ENCODE data around the gene SLIT3.

The SLIT3 gene

DNA sequence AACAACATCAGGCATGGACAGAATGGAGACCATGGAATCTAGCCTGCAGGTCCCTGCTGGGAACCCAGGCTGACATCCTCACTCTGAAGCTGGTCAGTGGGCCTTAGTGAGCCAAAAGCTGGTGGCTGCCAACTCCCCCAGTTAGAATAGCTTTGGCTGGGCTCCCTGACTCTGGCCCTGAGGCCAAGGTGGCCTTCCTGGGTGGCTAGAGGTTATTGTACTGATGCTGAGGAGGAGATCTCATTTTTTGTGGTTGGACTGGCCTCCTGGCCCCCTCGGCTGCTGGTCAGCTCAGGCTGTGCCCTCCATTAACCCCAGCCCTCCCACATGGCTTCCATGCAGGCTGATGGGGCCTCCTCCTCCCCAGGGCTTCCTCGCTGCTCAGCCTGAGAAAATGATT lies 620.5 kb downstream of the SLIT3 start:
- no peak for DNase-seq (ENCODE audit: low read depth, low spot score)
- no peak overlapping the region for H3K4me3 ChIP-seq (ENCODE audit: low read length)

GRCh38 chr5:168679515-168679920 lies 621.4 kb downstream of the SLIT3 start:
- peak; percentile 62 for DNase-seq (ENCODE audit: low read depth, low spot score)
- no peak overlapping the region for H3K4me3 ChIP-seq (ENCODE audit: low read length)

- no peak for DNase-seq (ENCODE audit: low read depth, low spot score)
- no peak overlapping the region for H3K4me3 ChIP-seq (ENCODE audit: low read length)
Observed at GRCh38 chr5:168676501-168676900, 624.4 kb downstream of the SLIT3 start.

- DNase-seq (ENCODE audit: low read depth, low spot score) = no peak
Observed at GRCh38 chr5:168675883-168676408, 625.0 kb downstream of the SLIT3 start.

GRCh38 chr5:168674893-168675482 lies 626.0 kb downstream of the SLIT3 start:
- H3K4me3 ChIP-seq (ENCODE audit: low read length) = no peak overlapping the region
- DNase-seq (ENCODE audit: low read depth, low spot score) = no peak

More at GRCh38 chr5:168675883-168676408, 625.0 kb downstream of the SLIT3 start:
- no peak overlapping the region for H3K4me3 ChIP-seq (ENCODE audit: low read length)

DNA sequence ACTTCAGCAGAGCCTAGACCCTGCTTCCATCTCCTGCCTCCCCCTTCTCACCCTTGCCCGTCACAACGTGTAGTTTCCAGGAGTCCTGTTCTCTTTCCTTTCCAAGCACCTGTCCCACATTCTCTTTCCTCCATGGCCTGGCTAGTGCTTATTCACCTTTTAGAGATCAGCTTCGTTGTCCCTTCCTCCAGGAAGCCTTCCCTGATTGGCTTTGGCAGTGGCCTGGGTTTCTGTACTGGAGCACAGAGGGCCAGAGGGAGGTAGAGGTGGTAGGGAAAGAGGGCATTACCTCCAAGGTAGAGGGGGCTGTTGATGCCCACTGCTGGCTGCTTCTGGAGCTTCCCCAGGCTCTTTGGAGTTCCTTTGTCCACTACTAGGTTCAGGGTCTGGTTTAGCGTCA lies 628.1 kb downstream of the SLIT3 start:
- DNase-seq (ENCODE audit: low read depth, low spot score) = no peak
- no peak overlapping the region for H3K4me3 ChIP-seq (ENCODE audit: low read length)

DNA sequence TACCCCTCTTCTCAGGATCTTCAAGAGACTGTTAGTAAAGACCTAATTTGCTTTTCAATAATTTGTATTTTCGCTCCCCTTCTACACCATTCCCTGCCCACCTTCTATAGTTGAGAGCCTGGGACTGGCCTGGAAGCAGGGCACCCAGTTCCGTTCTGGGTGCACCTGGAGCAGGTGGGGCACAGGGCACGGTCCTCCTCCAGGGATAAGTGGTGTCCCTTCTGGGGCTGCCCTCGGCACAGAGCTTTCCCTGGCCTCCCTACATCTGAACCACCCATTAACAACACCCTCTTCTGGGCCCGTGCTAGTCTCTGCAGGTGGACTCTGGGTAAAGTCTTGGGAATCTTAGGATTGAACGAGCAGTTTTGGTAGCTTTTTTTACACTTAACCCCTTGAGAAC lies 628.9 kb downstream of the SLIT3 start:
- no peak overlapping the region for H3K4me3 ChIP-seq (ENCODE audit: low read length)
- no peak for DNase-seq (ENCODE audit: low read depth, low spot score)

DNA sequence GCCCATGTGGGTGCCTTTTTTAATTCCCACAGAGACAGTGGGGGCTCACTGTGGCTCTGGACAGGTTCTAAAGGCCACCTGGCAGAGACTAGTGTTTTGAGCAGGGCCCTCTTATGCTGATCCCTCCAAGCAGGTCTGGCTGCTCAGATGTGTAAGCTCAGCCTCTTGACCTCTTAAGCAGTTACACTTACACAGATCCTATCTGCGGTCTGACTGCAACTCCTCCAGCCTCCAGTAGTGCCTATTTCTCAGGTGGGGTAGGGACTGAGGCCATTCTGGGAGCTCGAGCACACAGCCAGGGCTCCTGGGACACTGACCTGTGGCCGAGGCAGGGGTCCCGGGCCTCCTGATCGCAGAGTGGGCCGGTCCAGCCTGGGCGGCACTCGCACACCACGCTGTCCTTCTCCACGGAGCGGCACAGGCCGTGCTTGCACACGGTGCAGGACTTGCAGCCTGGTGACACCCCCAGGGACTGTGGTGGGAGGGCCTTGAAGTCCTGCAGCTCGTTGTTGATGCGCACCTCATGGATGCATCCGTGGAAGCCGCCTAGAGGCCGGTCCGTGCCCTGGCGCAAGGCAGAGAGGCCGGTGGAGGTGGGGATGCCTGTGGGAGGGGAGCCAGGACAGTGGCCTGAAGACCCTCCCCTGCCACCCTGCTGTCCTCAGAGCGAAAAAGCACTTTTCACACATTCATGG lies 629.9 kb downstream of the SLIT3 start:
- H3K4me3 ChIP-seq (ENCODE audit: low read length) = no peak overlapping the region
- no peak for DNase-seq (ENCODE audit: low read depth, low spot score)

GRCh38 chr5:168669668-168670378 lies 631.1 kb downstream of the SLIT3 start:
- no peak for DNase-seq (ENCODE audit: low read depth, low spot score)
- no peak overlapping the region for H3K4me3 ChIP-seq (ENCODE audit: low read length)

GRCh38 chr5:168669156-168669555 lies 631.8 kb downstream of the SLIT3 start:
- no peak for DNase-seq (ENCODE audit: low read depth, low spot score)
- no peak overlapping the region for H3K4me3 ChIP-seq (ENCODE audit: low read length)

- DNase-seq (ENCODE audit: low read depth, low spot score) = no peak
- H3K4me3 ChIP-seq (ENCODE audit: low read length) = no peak overlapping the region
Observed at GRCh38 chr5:168668078-168668477, 632.9 kb downstream of the SLIT3 start.

GRCh38 chr5:168667301-168667840 lies 633.6 kb downstream of the SLIT3 start:
- DNase-seq (ENCODE audit: low read depth, low spot score) = no peak
- H3K4me3 ChIP-seq (ENCODE audit: low read length) = no peak overlapping the region

DNA sequence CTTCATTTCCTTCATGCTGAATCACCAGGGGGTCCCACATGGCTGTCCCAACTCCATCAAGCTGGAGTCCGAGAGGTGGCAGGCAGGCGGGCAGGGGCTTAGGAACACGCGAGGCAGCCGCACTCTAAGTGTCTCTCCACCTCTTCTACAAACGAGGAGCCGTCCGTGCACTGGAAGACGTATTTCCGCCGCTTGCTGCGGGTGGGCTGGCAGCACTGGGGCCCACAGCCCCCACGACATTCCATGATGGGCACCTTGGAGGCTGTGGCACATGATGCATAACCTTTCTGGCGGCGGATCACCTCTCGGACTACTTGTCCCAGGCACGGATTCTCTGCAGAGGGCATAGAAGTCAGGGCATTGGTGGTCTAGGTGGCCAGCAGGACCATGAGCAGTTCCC lies 634.6 kb downstream of the SLIT3 start:
- no peak overlapping the region for H3K4me3 ChIP-seq (ENCODE audit: low read length)

GRCh38 chr5:168663276-168664004 lies 637.5 kb downstream of the SLIT3 start:
- no peak overlapping the region for H3K4me3 ChIP-seq (ENCODE audit: low read length)
- DNase-seq (ENCODE audit: low read depth, low spot score) = peak; percentile 33

More for the DNA sequence above, 634.6 kb downstream of the SLIT3 start:
- no peak for DNase-seq (ENCODE audit: low read depth, low spot score)

DNA sequence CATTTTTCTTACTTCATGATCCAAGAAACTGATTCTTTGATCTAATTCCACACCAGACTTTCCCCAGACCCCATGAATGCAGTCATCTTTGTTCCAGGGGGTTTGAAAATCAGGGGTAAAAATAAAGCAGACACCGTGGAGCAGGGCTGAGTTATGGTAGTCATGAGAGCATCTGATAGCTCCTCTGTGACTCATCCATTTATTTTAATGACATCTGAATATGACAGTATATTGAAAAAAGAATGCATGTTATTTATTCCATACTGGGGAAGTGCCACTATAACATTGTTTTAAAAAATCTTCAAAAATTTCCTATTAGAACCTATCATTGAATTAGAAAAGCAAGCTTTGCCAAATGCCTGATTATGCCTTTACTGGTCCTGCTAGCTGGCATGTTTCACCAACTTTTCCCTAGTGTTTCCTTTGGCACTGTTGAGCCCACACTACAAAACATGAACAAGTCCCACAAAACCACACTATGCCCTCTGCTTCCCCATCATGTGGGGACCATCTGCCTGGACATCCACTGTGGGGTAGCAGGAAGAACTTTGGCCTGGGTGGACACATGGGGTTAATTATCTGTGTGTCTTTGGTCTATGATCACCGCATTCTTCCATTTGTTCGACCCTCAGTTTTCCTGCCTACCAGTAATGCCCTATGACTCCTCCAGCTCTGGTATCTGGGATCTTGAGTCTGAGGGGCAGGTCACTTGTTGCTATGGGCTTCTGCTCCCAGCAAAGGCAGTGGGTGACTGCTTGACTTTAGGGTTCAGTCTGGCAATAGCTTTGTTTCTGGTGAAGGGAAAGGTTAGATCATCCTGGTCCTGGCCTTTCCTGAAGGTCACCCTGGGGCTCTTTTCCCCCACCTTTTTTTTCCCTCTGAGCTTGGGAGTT lies 639.1 kb downstream of the SLIT3 start:
- no peak for DNase-seq (ENCODE audit: low read depth, low spot score)
- no peak overlapping the region for H3K4me3 ChIP-seq (ENCODE audit: low read length)

DNA sequence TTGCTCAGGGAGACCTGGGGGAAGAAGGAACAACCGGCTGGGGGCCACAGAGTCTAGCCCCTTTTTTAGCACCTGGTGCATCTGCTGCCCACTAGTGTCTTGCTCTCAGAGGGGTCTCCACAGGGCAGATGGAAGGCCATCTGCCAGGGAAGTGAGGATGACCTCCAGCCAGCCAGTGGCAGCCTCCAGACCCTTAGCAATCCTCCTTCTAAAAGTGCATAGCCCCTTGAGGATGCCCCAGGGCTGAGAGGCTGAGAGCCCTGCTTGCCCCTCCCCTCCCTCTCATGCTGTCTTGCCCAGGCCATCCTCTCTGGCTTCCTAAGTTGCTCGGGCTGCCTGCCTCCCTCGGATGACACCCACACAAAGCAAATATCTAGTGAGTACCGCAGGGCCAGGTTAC lies 640.2 kb downstream of the SLIT3 start:
- no peak for DNase-seq (ENCODE audit: low read depth, low spot score)
- no peak overlapping the region for H3K4me3 ChIP-seq (ENCODE audit: low read length)

DNA sequence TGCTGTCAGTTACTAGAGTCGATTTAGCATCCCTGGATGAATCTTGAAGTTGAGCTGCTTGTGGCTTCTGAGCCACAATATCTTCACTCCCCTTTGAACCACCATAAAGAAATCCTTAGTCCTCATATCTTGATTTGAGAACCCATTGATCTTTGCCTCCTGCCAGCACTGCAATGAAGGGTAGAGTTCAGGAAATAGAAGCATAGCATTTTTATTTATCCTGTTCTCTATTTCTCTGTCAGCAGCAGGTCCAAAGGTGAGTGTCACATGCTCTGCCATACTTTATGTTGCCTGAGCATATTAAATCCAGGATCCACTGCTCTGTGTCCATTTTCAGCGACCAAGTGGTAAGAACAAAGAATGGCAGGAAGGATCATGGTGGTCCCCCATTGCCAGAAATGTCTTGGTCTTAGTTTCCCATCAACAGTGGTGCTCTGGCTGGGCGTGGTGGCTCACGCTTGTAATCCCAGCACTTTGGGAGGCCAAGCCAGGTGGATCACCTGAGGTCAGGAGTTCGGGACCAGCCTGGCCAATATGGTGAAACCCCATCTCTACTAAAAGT lies 641.6 kb downstream of the SLIT3 start:
- no peak overlapping the region for H3K4me3 ChIP-seq (ENCODE audit: low read length)
- DNase-seq (ENCODE audit: low read depth, low spot score) = no peak

- no peak overlapping the region for H3K4me3 ChIP-seq (ENCODE audit: low read length)
- no peak for DNase-seq (ENCODE audit: low read depth, low spot score)
Observed at GRCh38 chr5:168658394-168658793, 642.5 kb downstream of the SLIT3 start.

Measured in Jurkat, Clone E6-1 (cell line).